HG03175 (cell line): Measurements from ENCODE around the gene CBARP.
"Not testable (repeated sequence)": the region's sequence is repeated elsewhere in the genome, so short reads cannot be mapped to it uniquely, and the experiment has no call there.

Experiments used
- ATAC-seq: cut with Tn5 transposase; IDR thresholded peaks from one replicate; pipeline ENCODE4 v1.9.1; 2021; ENCODE audit warnings: mild to moderate bottlenecking, moderate library complexity; ENCODE audit not compliant: unreplicated experiment

Gene CBARP

DNA sequence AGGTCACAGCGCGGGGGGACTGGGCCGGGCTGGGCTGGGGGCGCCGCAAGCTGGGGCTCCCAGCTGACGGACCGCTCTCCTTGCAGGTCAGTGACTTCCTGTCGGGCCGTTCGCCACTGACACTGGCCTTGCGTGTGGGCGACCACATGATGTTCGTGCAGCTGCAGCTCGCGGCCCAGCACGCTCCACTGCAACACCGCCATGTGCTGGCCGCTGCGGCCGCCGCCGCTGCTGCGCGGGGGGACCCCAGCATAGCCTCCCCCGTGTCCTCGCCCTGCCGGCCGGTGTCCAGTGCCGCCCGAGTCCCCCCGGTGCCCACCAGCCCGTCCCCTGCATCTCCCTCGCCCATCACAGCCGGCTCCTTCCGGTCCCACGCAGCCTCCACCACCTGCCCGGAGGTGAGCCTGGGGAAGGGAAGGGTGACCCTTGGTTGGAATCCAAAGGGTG is 16.3 kb upstream of the CBARP start:
- ATAC-seq, result no peak

DNA sequence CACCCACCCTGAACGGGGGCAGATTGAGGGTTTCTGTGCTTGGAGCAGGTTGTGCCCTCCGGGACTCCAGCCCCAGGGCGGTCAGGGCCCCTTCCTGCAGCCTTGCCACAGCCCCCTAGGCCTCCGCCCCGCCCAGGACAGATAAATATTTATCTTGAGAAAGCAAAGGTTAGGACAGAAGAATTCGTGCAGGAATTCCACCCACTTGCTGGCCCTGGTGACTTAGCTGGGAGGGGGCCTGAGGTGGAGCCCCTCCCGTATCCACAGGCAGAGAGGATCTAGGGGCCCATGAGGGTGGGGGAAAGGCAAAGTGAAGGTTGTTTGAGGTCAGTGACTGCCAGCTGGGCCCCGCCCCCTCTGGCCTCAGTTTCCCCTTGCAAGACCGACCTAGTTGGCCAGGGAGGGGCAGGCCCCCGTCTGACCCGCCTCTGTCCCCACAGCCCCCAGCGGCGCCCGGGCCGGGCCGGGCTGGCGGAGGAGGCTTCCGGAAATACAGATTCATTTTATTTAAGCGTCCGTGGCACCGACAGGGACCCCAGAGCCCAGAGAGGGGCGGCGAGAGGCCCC is 15.8 kb upstream of the CBARP start:
- ATAC-seq, result no peak

DNA sequence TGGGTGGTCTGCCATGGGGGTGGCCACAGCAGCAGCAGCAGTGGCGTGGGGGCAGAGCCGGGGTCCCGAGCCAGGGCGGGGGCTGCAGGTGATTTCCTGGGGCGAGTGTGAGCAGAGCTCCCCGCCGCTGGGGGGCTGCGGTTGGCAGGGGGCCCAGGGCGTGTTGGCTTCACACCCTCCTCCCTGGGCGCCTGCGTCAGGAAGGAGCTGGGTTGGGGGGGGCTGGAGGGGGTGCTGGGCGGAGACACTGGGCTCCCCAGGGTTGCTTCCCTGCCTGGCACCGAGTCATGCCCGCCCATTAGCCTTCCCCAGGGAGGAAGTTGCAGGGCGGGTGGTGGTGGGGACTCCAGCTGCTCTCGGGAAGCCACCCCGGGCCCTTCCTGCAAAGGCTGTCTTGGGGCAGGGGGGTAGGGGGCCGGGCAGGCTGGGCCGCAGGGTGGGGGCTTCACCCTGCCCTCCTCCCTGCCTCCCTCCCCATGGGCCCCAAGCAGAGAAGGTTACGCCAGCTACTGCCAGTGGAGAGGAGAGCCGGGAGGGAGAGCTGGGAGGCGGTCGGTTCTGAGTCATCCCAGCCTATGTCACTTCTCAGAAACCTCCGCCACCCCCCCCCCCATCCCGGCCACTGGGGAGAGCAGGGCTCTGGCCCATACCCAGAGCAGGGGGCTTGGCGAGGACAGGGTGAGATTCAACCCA is 15.2 kb upstream of the CBARP start:
- no peak for ATAC-seq

DNA sequence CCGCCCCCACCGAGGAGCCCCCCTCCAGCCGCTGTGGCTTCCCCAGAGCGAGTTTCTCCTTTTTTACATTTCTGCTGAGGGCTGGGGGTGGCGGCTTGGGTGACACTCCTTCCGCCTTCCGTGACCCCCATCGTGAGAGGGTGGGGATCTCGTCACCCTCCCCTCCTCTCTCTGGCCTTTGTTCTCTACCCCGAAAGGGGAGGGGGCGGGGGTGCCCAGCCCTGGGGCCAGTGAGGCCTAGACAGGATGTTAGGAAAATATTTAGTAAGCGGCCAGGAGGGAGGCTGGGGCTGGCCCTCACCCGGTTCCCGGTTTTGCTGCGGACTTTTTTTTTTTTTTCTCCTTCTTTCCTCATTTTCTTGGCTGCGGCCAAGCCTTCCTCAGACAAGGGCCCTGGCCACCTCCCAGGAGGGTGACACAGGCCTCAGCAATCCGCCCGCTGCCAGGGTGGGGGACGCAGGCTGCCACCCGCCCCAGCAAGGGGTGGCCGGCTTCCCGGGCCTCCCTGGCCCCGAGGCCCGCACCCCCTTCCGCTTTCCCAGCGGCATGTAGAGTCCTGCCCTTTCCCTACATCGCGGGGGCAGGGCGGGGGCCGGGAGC is 14.5 kb upstream of the CBARP start:
- no peak for ATAC-seq

DNA sequence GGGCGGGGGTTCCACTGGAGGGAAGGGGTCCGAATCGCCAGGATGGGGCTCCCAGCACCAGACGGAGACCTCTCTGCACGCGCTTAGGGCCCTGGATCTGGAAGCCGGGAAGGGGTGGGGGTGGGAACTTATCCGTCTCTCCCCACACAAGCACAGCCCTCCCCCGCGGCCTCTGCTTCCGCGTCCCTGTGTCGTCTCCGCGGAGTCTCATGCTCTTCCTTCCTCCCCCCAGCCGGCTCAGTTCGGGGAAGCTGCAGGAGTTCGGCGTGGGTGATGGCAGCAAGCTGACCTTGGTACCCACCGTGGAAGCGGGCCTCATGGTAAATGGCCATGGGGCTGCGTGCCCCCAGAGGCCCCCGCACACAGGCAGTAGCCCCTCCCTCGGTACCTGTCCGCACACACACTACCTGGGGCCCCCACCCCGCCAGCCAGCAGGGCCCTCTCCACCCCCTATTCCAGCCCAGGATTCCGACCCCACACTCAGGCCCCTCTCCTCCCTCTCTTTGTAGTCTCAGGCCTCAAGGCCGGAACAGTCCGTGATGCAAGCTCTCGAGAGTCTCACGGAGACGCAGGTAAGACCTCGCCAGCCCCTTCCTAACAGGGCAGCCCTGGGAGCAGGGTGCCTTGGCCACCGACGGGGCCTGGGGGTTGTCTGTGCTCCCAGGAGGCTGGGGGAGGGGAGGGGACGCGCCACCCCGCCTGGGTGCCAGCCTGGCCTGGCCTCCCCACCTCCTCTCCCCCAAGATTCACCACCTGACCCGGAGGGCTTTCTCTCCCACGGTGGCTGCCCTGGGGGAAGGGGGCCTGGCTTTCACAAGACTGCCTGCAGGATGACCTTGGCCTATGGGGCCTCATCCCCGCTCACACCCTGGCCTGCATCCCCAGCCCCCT is 13.8 kb upstream of the CBARP start:
- no peak for ATAC-seq

DNA sequence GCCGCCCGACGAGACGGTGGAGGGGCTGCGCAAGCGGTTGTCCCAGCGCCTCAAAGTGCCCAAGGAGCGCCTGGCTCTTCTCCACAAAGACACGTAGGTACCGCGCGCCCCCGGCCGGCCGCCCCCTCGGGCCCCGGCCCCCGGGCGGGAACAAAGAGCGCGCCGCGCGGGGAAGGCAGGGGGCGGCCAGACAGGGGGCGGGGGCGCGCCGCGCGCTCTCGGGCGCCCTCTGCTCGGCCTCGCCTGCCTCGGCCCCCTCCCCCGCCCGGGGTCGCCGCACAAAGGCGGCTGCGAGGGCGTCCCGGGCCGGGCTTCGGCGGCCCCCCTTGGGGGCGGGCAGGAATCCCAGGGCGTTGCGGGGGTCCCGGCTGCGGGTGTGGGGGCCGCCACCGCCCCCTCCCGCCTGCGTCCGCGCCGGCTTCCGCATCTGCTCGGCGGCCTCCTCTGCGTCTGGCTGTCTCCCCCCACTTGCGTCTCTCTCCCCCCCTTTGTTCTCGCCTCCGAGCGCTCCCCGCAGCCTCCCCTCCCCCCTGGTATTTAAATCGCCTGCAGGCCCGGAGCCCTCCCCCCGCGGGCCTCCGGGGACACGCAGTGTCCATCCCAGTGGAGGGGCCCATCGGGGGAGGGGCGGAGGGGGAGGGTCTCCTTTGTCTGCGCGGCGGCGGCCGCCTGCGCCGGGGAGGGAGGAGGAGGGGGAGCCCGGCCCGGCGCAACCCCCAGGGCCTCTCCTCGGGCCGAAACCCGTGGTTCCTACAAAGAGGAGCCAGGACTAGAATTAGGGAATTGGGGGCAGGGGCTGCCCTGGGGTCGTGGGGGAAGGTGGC is 12.8 kb upstream of the CBARP start:
- ATAC-seq, result no peak

DNA sequence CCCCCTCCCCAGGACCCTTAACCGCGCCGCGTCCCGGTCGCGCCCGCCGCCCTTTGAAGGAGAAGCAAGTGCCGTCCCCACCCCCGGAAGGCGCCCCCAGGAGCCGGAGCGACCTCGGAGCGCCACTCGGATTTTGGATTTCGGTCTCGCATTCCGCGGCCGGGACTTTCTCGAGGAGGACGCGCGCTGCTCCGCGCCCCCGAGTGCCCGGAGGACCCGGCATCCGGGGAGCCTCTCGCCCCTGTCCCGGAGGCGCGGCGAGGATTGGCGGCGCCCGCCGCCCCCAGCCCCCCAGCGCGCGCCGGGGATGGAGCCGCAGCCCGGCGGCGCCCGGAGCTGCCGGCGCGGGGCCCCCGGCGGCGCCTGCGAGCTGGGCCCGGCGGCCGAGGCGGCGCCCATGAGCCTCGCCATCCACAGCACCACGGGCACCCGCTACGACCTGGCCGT is 12.2 kb upstream of the CBARP start:
- no peak for ATAC-seq

DNA sequence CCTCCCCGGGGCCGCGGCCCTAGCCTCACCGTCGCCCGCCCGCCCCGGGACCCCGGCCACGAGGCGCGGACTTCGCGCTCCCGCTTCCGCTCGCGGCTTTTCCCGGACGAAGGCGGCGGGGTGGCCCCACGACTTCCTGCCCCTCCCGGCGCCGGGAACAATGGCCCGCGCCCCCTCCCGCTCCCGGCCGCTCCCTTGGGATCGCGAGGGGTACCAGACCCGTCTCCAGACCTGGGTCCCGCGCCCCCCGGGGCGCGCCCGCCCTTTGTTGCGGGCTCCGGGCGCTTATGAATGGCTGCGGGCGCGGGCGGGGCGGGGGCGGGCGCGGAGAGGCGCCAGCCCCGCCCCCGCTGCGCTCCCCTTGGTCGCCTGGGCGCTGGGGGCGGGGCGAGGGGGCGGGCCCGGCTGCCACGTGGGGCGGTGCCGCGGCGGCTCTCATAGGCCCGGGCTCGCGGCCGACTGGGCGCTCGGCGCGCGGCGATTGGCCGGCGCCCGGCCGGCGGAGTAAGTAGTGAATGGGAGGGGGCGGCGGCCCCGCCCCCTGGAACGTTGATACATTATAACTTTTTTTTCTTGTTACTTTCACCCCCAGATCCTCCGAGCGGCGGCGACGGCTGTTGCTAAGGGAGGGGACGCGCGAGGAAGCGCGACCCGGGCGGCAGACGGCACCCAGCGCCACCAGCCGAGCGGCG is 11.6 kb upstream of the CBARP start:
- ATAC-seq, result peak; percentile 50

DNA sequence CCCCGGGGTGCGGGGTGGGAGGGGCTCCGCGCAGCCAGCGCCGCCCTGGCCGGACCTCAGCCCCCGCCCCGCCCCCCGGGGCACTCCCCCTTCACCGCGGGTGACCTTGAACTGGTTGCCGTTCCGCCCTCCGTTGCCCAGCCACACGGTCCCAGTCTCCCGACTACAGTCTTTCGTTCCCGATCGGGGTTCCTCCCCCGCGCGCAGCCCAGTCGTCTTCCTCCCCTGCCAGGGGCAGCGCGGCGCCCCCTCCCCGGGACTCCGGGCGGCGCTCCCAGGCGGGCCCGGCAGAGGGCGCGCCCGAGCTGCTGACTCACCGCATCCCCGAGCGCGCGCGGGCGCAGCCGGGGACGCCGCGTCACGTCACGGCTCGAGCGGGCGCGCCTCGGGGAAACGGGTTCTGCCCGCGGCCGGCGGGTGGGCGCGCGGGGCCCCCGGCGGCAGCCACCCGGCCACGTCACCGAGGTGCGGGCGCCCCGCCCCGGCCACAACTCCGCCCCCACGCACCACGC is 11.0 kb upstream of the CBARP start:
- ATAC-seq, result peak; percentile 24

DNA sequence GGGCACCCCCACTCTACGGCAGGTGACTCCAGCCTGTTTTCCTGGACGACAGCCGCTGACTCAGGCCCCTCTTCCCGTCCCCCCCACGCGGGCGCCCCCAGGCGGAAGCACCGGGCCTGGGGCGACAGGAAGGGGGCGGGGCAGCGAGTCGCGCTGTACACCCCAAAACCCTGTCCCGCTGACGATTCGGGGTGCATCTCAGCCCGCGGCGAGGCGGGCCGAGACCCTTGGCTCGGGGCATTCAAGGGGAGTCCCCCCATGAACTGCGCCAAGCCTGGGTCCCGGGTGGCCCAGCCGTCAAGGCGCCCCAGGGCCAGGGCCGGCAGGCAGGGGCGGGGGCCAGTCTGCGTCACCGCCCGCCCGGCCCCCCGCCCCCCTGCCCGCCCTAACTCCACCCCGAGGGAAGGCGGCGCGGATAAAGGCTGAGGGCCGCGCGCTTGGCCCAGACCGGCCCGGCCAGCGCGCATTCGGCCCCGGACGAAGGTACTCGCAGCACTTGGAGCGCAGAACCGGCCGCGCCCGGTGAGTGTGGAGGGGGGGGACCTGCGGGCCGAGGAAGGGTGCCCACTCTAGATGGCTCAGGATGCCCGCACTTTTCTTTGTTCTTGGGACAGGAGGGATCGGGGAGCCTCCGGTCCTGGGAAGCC is 10.5 kb upstream of the CBARP start, which contains the start of gene MIDN:
TSS of gene MIDN (plus strand) at position 445 of the 647 bp plus-strand sequence. CDS start 1,714 bp downstream, outside the sequence.
- peak; percentile 11 for ATAC-seq

DNA sequence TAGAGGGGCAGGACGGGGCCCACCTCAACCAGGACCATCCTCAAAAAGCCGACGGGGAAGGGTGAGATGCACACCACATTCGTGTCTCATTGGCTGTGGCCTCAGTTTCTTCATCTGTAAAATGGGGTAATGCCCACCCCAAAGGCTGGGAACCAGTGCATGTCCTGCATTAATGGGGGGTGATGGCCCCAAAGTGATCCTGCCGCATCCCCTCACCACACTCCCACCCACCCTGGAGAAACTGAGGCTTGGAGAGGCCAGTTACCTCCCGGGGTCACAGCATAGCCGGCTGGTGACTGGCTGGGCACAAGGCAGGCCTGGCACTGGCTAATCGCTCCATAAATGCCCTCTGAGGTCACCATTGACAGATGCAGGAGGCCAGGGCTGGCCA is 9.9 kb upstream of the CBARP start:
- no peak for ATAC-seq

DNA sequence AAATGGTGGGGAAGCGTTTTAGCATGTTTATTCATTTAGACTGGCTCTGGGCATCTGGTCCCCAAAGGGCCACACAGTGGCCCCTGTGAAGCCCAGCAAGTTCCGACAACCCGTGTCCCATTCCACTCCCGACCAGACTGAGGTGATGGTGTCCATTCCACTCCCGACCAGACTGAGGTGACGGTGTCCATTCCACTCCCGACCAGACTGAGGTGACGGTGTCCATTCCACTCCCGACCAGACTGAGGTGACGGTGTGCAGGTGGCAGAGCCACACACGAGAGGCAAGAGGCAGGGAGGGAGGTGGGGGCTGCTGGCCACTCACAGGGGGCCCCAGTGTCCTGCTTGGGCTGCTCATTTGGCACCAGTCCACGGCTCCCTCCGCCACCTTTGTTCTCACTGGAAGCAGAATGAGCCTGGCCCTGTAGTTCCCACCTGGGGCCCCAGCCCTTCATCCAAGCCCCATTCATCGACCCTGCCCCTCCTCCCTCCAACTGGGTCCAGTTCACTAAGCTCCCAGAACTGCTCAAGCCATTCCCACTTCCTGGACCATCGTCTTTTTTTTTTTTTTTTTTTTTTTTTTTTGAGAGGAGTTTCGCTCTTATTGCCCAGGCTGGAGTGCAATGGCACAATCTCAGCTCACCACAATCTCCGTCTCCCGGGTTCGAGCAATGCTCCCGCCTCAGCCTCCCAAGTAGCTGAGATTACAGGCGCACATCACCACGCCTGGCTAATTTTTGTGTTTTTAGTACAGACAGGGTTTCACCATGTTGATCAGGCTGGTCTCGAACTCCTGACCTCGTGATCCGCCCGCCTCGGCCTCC is 8.7 kb upstream of the CBARP start:
- not testable (repeated sequence) for ATAC-seq

DNA sequence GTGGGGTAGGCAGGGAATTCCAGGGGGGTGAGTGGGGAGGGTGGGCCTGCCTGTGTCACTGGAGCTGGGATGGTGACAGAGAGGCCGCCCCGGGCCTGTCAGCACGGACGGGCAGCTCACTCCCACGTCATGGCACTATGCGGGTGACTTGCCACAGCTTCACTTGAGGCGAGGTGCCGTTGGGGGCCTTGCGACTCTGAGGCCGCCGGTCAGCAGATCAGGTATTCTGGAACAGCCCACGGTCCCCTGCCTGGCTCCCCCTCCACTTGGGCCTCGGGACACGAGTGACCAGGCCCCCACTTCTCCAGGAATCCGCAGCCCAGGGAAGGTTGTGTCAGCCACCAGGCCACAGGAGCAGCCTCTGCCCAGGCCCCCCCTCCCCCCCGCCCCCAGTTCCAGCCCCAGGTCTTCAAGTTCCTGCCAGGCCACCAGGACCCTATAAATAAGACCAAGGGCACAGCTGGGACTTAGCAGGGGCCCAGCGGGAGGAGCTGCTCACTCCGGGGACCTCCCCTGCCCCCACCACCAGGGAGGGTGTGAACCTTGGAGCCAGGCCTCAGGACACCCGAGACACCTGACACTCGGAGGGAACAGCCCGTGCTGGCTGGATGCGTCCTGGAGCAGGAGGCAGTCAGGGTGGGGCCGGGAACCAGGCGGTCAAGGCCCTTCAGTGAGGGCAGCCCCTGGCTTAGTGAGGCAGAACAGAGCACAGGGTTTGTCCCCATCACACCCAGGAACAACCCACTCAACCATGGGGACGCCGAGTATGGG is 7.9 kb upstream of the CBARP start:
- ATAC-seq, result no peak

DNA sequence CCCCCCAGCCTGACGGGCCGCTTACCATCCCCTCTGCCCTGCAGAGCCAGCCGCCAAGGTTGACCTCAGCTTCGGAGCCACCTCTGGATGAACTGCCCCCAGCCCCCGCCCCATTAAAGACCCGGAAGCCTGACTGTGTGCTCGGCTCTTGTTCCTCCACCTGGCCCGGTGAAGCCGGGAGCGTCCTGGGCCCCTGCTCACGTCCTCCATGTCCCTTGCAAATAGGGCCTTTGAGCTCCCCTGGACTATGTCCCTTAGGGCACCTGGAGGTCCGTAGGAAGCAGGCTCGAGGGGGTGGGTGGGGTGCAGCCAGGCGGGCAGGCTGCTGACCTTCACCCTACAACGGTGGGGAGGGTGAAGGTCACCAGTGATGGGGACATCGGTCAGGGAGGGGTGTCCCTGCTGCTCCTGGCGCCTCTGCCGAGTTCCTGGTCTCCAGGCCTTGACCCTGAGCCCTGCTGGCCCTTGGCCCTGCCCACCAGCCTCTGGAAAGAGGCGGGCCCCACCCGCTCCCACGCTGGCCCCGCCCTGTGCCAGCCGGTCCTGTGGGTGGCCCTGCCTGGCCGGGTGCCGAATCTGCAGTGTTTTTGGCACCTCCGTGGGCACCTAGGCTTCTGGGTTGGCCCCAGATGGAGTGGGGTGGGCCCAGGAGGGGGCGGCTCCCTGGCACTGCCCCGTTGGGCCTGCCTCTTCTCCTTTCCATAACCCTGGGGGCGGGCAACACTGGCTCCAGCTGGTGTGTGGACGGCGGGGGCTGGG is 7.1 kb upstream of the CBARP start:
- ATAC-seq, result no peak

DNA sequence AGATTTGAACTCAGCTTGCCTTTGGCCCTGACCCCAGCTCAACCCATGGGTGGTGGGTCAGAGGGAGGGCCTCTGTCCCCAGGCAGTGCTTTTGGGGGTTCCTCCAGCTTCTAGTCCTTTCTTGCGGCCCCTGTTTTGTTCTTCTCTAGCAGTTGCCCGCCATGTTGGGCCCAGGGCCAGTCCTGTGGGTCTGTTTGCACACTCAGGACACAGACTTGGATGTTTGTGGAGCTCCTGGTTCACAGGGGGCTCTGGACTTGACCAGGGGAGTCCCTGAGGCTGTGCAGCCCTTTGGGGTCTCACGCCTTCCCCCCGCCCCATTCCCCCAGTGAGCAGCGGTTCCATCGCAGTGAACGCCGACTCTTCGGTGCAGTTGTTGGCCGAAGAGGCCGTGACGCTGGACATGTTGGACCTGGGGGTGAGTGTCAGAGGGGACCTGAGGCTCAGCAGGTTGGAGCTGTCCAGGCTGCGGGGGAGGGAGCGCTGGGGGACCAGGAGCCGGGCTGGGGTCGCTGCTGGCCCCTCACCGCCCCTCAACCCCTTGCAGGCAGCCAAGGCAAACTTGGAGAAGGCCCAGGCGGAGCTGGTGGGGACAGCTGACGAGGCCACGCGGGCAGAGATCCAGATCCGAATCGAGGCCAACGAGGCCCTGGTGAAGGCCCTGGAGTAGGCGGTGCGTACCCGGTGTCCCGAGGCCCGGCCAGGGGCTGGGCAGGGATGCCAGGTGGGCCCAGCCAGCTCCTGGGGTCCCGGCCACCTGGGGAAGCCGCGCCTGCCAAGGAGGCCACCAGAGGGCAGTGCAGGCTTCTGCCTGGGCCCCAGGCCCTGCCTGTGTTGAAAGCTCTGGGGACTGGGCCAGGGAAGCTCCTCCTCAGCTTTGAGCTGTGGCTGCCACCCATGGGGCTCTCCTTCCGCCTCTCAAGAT is 6.2 kb upstream of the CBARP start:
- ATAC-seq, result peak; percentile 23
